K562 (cell line): ENCODE data around the gene KCNMB2. TPM values are rescaled to one million over a fixed set of nuclear protein-coding genes. Genes with fewer than 3 reads are reported as not detected.

Experiments used
- ATAC-seq: fragments of 200-7000 bp; cut with Tn5 transposase; 3 replicates; pipeline ENCODE4 v1.9.1; 2020; ENCODE audit warnings: moderate library complexity
- BruUV-seq: library from RNA; stranded (reverse); fragments of 400-500 nt; replicated peaks from 2 replicates; lab custom pipeline; 2021; lab: Mats Ljungman, UMichigan
- CTCF ChIA-PET: fragments of 300-600 bp; formaldehyde crosslinking; extraction: SDS; loops from one replicate; lab custom pipeline; 2021; ENCODE audit warnings: low intra/inter-chr PET ratio; lab: Yijun Ruan, JAX
- POLR2A ChIA-PET: fragments of 300-600, 350-650 bp; sonication (Branson Sonifier 250); formaldehyde crosslinking; extraction: SDS; loops from one replicate; lab custom pipeline; 2021; ENCODE audit warnings: antibody characterized with exemption, inconsistent platforms; lab: Yijun Ruan, JAX
- DNase-seq, 4 experiments: peaks; one replicate each; pipeline versions ENCODE4 v3.0.0 to v3.0.0-alpha.2; 2011 to 2018; ENCODE audit warnings: low spot score in 3 of 4, mixed read lengths in 3 of 4; ENCODE audit errors: extremely low read depth in 1 of 4
- FAIRE-seq: peaks from 2 replicates; lab custom pipeline; 2011; peaks lifted over from hg19 to GRCh38; lab: Jason Lieb, UNC
- H2AFZ ChIP-seq: 2 replicates; pipeline ENCODE4 v1.6.0; 2011; ENCODE audit warnings: low read depth, low read length, control low read depth, inconsistent platforms
- H3K27ac ChIP-seq: fragments of 200-600 bp; 3 replicates; pipeline ENCODE4 v1.8.0; 2011; ENCODE audit warnings: low read depth, mild to moderate bottlenecking, control low read depth, inconsistent platforms, low read length, moderate library complexity, mixed read lengths; ENCODE audit errors: extremely low read depth
- H3K27me3 ChIP-seq, 2 experiments: fragments of 300-600 bp in 1 of 2; 2 replicates in 1 of 2; 3 replicates in 1 of 2; pipeline versions ENCODE4 v1.6.0 to v1.8.0; 2011; ENCODE audit warnings: inconsistent platforms in 2 of 2, low read length in 2 of 2, mild to moderate bottlenecking in 1 of 2, mixed read lengths in 1 of 2, moderate library complexity in 1 of 2; ENCODE audit not compliant: control insufficient read depth in 2 of 2, insufficient read depth in 2 of 2
- H3K36me3 ChIP-seq: fragments of 300-600 bp; 3 replicates; pipeline ENCODE4 v1.8.0; 2011; ENCODE audit warnings: mild to moderate bottlenecking, low read length, inconsistent platforms; ENCODE audit not compliant: control insufficient read depth, insufficient read depth
- H3K4me1 ChIP-seq, 2 experiments: fragments of 200-600 bp in 1 of 2; replicated peaks in 1 of 2; 2 replicates in 1 of 2; 3 replicates in 1 of 2; pipeline versions ENCODE4 v1.5.1 to v1.8.0; 2011; ENCODE audit warnings: inconsistent platforms in 2 of 2, low read length in 2 of 2, mild to moderate bottlenecking in 1 of 2, mixed read lengths in 1 of 2, moderate library complexity in 1 of 2; ENCODE audit not compliant: control insufficient read depth in 2 of 2, insufficient read depth in 2 of 2
- H3K4me2 ChIP-seq: 2 replicates; pipeline ENCODE4 v1.6.1; 2011; ENCODE audit warnings: low read length, control low read depth, inconsistent platforms, mixed read lengths; ENCODE audit not compliant: insufficient read depth
- H3K4me3 ChIP-seq: fragments of 200-600 bp; sonication (generic), shearing (Covaris generic); 2 replicates; pipeline ENCODE4 v1.5.1; 2016; ENCODE audit warnings: control low read depth, inconsistent platforms
- H3K79me2 ChIP-seq: fragments of 200-600 bp; 3 replicates; pipeline ENCODE4 v1.8.0; 2011; ENCODE audit warnings: low read length, inconsistent platforms; ENCODE audit not compliant: control insufficient read depth, insufficient read depth
- H3K9ac ChIP-seq, 2 experiments: 2 replicates each; pipeline versions ENCODE4 v1.6.0 to v1.6.1; 2011; ENCODE audit warnings: low read depth in 2 of 2, low read length in 2 of 2, control low read depth in 1 of 2, inconsistent platforms in 1 of 2, mild to moderate bottlenecking in 1 of 2, mixed read lengths in 1 of 2; ENCODE audit not compliant: insufficient read depth in 1 of 2
- H3K9me1 ChIP-seq: one replicate; pipeline ENCODE4 v1.6.0; 2011; ENCODE audit warnings: inconsistent platforms, mild to moderate bottlenecking, low read length, moderate library complexity; ENCODE audit not compliant: control insufficient read depth, insufficient read depth
- H3K9me3 ChIP-seq: replicated peaks from 2 replicates; pipeline ENCODE4 v1.5.1; 2011; ENCODE audit warnings: low read depth, low read length, inconsistent platforms; ENCODE audit not compliant: control insufficient read depth, insufficient read depth
- H4K20me1 ChIP-seq: replicated peaks from 2 replicates; pipeline ENCODE4 v1.6.1; 2011; ENCODE audit warnings: low read length, inconsistent platforms, mixed read lengths; ENCODE audit not compliant: control insufficient read depth, insufficient read depth
- ARNT ChIP-seq, 2 experiments: fragments of 450-650 bp; IDR thresholded peaks; 2 replicates each; pipeline ENCODE4 v1.6.1; 2016; ENCODE audit warnings: mild to moderate bottlenecking in 1 of 2
- CHD2 ChIP-seq: IDR thresholded peaks from 2 replicates; pipeline ENCODE4 v1.6.1; 2011; ENCODE audit warnings: low read depth, low read length
- DIDO1 ChIP-seq: fragments of 450-650 bp; IDR thresholded peaks from 2 replicates; pipeline ENCODE4 v1.6.1; 2016; ENCODE audit warnings: low read depth, missing biosample characterization, missing genetic modification characterization
- MAX ChIP-seq: sonication (generic); formaldehyde crosslinking; IDR thresholded peaks from 2 replicates; pipeline ENCODE4 v1.9.0; 2022; ENCODE audit warnings: mild to moderate bottlenecking, missing genetic modification reagents
- MGA ChIP-seq: fragments of 450-650 bp; IDR thresholded peaks from 2 replicates; pipeline ENCODE4 v1.6.1; 2016; ENCODE audit warnings: mild to moderate bottlenecking, moderate library complexity
- NELFE ChIP-seq: IDR thresholded peaks from 2 replicates; pipeline ENCODE4 v1.6.1; 2011; ENCODE audit warnings: mild to moderate bottlenecking; ENCODE audit not compliant: insufficient read depth, insufficient read length
- RFX5 ChIP-seq: IDR thresholded peaks from 2 replicates; pipeline ENCODE4 v1.6.1; 2011; ENCODE audit warnings: low read depth, mild to moderate bottlenecking, improper control_type of control experiment, low read length
- SMAD1 ChIP-seq: fragments of 150-350 bp; IDR thresholded peaks from 2 replicates; pipeline ENCODE4 v1.6.1; 2014; ENCODE audit warnings: low read length, low read depth; ENCODE audit not compliant: partially characterized antibody
- SMC3 ChIP-seq: conservative IDR thresholded peaks from 2 replicates; pipeline ENCODE4 v1.6.1; 2011; ENCODE audit warnings: low read depth, low read length, improper control_type of control experiment; ENCODE audit not compliant: insufficient read depth
- WGBS: fragments of 100-300 bp; shearing (Covaris generic); methylation state at CpG from one replicate; pipeline ENCODE4 v1.1.6; 2016; ENCODE audit warnings: low coverage, mixed read lengths; ENCODE audit not compliant: insufficient coverage; ENCODE audit errors: missing lambda C conversion rate; 5-methylcytosine and 5-hydroxymethylcytosine counted together
- in situ Hi-C: fragments of 300-500 bp; cut with MboI; formaldehyde crosslinking; loops from 4 replicates; pipeline ENCODE4 v1.15.0; 2018; ENCODE audit warnings: inconsistent platforms, mixed read lengths
- intact Hi-C: fragments of 100-400 bp; cut with micrococcal nuclease; formaldehyde crosslinking; loops from 2 replicates; pipeline ENCODE4 v1.14.2; 2022
- polyA plus RNA-seq, 8 experiments: library from polyadenylated mRNA; depleted of rRNA in 4 of 8; stranded (reverse) in 5 of 8; unstranded in 3 of 8; fragments of >200 nt; fragmentation: Nextera tagmentation in 2 of 8; fragmentation: Illumina TruSeq in 1 of 8; extraction: Ambion mirVana in 2 of 8; extraction: Trizol in 1 of 8; gene quantifications; 2 replicates each; pipeline versions ENCODE4 v1.2.1 to v1.2.3, GENCODE V29; 2011 to 2014; ENCODE audit warnings: inconsistent platforms in 1 of 8, missing spikeins in 1 of 8
- total RNA-seq, 7 experiments: library from RNA; depleted of rRNA in 6 of 7; stranded (reverse); fragments of >200 nt in 6 of 7; fragmentation: Illumina TruSeq in 2 of 7; extraction: Trizol in 2 of 7; gene quantifications; 2 replicates each; pipeline versions ENCODE4 v1.2.1 to v1.2.3, GENCODE V29; 2011 to 2021; ENCODE audit warnings: low replicate concordance in 1 of 7
- TF ChIP-seq, protein P1 (sequence below): fragments of 200-800 bp; sonication (Bioruptor generic); IDR thresholded peaks from 2 replicates; pipeline ENCODE4 v1.6.1; 2017; ENCODE audit warnings: missing genetic modification characterization, missing compliant biosample characterization

The KCNMB2 gene
- total and polyA plus RNA-seq, 9 of the 15 experiments (the other 6 are each of a cell fraction or from before 2014, with no cell fraction given), result 0.04 to 0.15 TPM; not detected in 7

GRCh38 chr3:178631950-178632349 is 95.7 kb downstream of the KCNMB2 start:
- no peaks in the 10 kb centered on the region for H3K9me1 ChIP-seq
- H3K9me3 ChIP-seq, result no peaks in the 10 kb centered on the region
- in situ Hi-C loops (no loop called here), intact Hi-C loops (no loop called here)
- DNase-seq (no peak), FAIRE-seq (no peak), ATAC-seq (no peak)
- no peak overlapping the region for H3K4me3 ChIP-seq
- ChIA-PET CTCF (no interaction called here), POLR2A (no interaction called here)
- no peak overlapping the region for H3K9ac ChIP-seq
- WGBS, result 11% methylated on average over 1 of the region's 1 CpG
- H3K4me2 ChIP-seq, result no peak overlapping the region
- no peaks in the 10 kb centered on the region for H3K4me1 ChIP-seq
- H2AFZ ChIP-seq, result no peak overlapping the region
- H4K20me1 ChIP-seq, result no peaks in the 10 kb centered on the region
- no peaks in the 10 kb centered on the region for H3K27me3 ChIP-seq
- H3K79me2 ChIP-seq, result no peaks in the 10 kb centered on the region
- H3K27ac ChIP-seq, result no peak overlapping the region
- H3K36me3 ChIP-seq, result no peaks in the 10 kb centered on the region
- no TSS peak for BruUV-seq
- no peak for TF ChIP-seq NELFE
- no peak for TF ChIP-seq SMAD1
- TF ChIP-seq RFX5, result no peak
- TF ChIP-seq, protein P1, sequence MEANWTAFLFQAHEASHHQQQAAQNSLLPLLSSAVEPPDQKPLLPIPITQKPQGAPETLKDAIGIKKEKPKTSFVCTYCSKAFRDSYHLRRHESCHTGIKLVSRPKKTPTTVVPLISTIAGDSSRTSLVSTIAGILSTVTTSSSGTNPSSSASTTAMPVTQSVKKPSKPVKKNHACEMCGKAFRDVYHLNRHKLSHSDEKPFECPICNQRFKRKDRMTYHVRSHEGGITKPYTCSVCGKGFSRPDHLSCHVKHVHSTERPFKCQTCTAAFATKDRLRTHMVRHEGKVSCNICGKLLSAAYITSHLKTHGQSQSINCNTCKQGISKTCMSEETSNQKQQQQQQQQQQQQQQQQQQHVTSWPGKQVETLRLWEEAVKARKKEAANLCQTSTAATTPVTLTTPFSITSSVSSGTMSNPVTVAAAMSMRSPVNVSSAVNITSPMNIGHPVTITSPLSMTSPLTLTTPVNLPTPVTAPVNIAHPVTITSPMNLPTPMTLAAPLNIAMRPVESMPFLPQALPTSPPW (CRISPR knock-in tag), result no peak
- no peak for TF ChIP-seq SMC3
- no peak for TF ChIP-seq ARNT (IDR thresholded peaks at IDR 0.05)
- no peak for TF ChIP-seq CHD2
- TF ChIP-seq MAX (CRISPR knock-in tag), result no peak
- TF ChIP-seq DIDO1 (tag), result no peak
- TF ChIP-seq MGA, result no peak
